ENCODE measurements around the gene MAGI2.

The MAGI2 gene

DNA sequence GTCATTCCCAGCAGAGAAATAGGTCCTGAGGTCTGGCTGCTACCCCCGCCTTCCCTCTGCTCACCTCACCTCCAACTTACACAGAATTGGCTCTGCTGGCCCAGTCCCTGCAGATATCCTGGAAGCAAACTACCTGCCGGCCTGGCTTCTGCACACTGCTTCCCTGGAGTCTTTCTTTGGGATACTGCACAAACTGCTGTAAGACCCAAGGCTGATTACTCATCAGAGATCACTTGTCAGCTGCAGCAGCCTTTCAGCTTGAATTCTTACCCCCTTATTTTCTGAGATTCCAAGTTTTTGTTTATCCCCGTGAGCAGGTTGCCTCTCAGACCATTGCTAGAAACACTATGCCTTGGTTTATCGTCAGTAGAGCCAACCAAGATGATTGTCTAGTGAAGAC, 1228.5 kb downstream of the MAGI2 start:
- Histone ChIP-seq H3K9me3 (ENCODE audit: low read length) (no peaks in the 10 kb centered on the region), H3K36me3 (ENCODE audit: insufficient read depth, low read length) (no peaks in the 10 kb centered on the region), H2AFZ (ENCODE audit: low read depth, low read length) (no peak overlapping the region), H3K27me3 (ENCODE audit: insufficient read depth, low read length) (no peaks in the 10 kb centered on the region), H3K4me3 (ENCODE audit: low read length) (no peak overlapping the region), H3K4me1 (ENCODE audit: insufficient read depth, low read length) (no peaks in the 10 kb centered on the region)

- H3K36me3 ChIP-seq (ENCODE audit: insufficient read depth, low read length), result no peaks in the 10 kb centered on the region
- no peaks in the 10 kb centered on the region for H3K27me3 ChIP-seq (ENCODE audit: insufficient read depth, low read length)
- no peak overlapping the region for H2AFZ ChIP-seq (ENCODE audit: low read depth, low read length)
- no peaks in the 10 kb centered on the region for H3K4me1 ChIP-seq (ENCODE audit: insufficient read depth, low read length)
- no peak overlapping the region for H3K4me3 ChIP-seq (ENCODE audit: low read length)
- no peaks in the 10 kb centered on the region for H3K9me3 ChIP-seq (ENCODE audit: low read length)
Observed at GRCh38 chr7:78223598-78223997, 1229.9 kb downstream of the MAGI2 start.

DNA sequence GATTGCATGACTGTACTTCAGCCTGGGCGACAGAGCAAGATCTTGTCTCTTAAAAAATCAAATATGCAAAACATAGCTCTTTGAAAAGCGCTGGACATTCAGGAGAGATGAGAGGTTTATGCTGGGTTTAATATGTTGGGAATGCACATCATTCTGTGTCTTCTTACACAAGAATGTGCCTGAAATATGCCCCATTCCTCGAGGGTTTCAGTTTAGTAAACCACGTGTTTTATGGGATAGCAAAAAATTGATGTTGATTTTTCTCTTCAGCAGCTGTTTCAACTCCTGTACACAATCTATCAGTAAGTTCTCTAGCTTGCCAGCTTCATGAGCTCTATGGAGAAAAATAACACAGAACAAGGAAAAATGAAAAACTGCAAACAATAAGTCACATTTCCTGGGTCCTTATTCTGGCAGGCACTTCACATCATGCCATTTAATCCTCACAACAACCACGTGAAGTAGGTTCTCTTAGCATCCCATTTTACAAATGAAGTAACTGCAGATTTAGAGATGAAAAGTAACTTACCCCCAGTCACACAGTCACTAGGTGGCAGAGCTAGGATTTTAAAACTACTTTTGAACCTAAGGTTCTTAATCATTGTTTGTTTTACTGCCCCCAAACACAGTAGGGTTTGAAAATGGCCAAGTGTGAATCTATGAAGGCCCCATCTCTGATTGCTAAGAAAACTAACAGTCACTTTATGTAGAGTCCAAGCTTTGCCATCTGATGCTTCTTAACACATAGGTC, 1231.3 kb downstream of the MAGI2 start:
- H3K9me3 ChIP-seq (ENCODE audit: low read length), result no peaks in the 10 kb centered on the region

DNA sequence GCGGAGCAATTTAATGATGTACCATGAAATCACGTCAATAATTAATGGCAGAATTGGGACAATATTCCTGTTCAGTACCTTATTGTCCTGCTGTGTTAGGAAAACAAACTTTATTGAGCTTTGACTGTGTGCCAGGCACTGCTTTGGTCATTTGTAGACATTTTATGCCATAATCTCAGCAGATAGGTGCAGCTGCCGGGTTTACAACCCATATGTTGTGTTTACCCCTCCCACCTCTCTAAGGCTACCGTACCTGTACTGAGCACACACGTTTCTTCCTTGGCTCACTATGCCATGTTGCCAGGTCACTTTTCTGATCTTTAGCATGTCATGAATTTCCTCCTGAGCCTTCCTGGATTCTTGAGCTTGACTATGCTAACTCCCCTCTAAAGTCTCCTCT, 1232.7 kb downstream of the MAGI2 start:
- H2AFZ ChIP-seq (ENCODE audit: low read depth, low read length), result no peak overlapping the region
- H3K36me3 ChIP-seq (ENCODE audit: insufficient read depth, low read length), result no peaks in the 10 kb centered on the region
- H3K27me3 ChIP-seq (ENCODE audit: insufficient read depth, low read length), result no peaks in the 10 kb centered on the region

More for the DNA sequence above, 1231.3 kb downstream of the MAGI2 start:
- Histone ChIP-seq H3K27me3 (ENCODE audit: insufficient read depth, low read length) (no peaks in the 10 kb centered on the region), H3K36me3 (ENCODE audit: insufficient read depth, low read length) (no peaks in the 10 kb centered on the region), H2AFZ (ENCODE audit: low read depth, low read length) (no peak overlapping the region), H3K4me1 (ENCODE audit: insufficient read depth, low read length) (no peaks in the 10 kb centered on the region), H3K4me3 (ENCODE audit: low read length) (no peak overlapping the region)

GRCh38 chr7:78218876-78219275, 1234.6 kb downstream of the MAGI2 start:
- H3K36me3 ChIP-seq (ENCODE audit: insufficient read depth, low read length), result no peaks in the 10 kb centered on the region
- H3K27me3 ChIP-seq (ENCODE audit: insufficient read depth, low read length), result no peaks in the 10 kb centered on the region
- no peaks in the 10 kb centered on the region for H3K4me1 ChIP-seq (ENCODE audit: insufficient read depth, low read length)
- H3K9me3 ChIP-seq (ENCODE audit: low read length), result no peaks in the 10 kb centered on the region
- no peak overlapping the region for H2AFZ ChIP-seq (ENCODE audit: low read depth, low read length)
- H3K4me3 ChIP-seq (ENCODE audit: low read length), result no peak overlapping the region

More for the DNA sequence above, 1232.7 kb downstream of the MAGI2 start:
- H3K4me1 ChIP-seq (ENCODE audit: insufficient read depth, low read length), result no peaks in the 10 kb centered on the region
- H3K4me3 ChIP-seq (ENCODE audit: low read length), result no peak overlapping the region
- H3K9me3 ChIP-seq (ENCODE audit: low read length), result no peaks in the 10 kb centered on the region

- no peaks in the 10 kb centered on the region for H3K9me3 ChIP-seq (ENCODE audit: low read length)
- no peaks in the 10 kb centered on the region for H3K27me3 ChIP-seq (ENCODE audit: insufficient read depth, low read length)
- H2AFZ ChIP-seq (ENCODE audit: low read depth, low read length), result no peak overlapping the region
- no peak overlapping the region for H3K4me3 ChIP-seq (ENCODE audit: low read length)
- H3K4me1 ChIP-seq (ENCODE audit: insufficient read depth, low read length), result no peaks in the 10 kb centered on the region
- H3K36me3 ChIP-seq (ENCODE audit: insufficient read depth, low read length), result no peaks in the 10 kb centered on the region
Observed at GRCh38 chr7:78218051-78218450, 1235.4 kb downstream of the MAGI2 start.

DNA sequence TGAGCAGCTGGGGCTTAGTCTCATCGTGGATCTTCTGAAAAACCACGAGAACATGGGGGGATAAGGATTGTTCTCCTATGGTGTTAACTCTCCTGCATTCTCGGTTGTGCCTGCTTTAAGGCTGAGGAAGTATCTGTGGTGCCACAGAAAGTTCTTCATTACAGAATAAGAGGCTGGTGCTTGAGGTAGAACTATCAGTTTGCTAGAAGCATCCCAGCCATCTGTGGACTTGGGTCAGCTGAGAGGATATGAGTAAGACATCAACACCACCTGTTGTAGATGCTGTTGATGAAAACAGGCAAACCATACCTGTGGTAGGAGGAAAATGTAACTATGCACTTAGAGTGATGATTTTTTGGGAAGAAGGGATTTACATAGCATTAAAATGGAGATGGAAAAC, 1238.3 kb downstream of the MAGI2 start:
- Histone ChIP-seq H2AFZ (ENCODE audit: low read depth, low read length) (no peak overlapping the region), H3K4me3 (ENCODE audit: low read length) (no peak overlapping the region), H3K9me3 (ENCODE audit: low read length) (no peaks in the 10 kb centered on the region), H3K4me1 (ENCODE audit: insufficient read depth, low read length) (no peaks in the 10 kb centered on the region), H3K27me3 (ENCODE audit: insufficient read depth, low read length) (no peaks in the 10 kb centered on the region), H3K36me3 (ENCODE audit: insufficient read depth, low read length) (no peaks in the 10 kb centered on the region)

- Histone ChIP-seq H2AFZ (ENCODE audit: low read depth, low read length) (no peak overlapping the region), H3K4me3 (ENCODE audit: low read length) (no peak overlapping the region), H3K9me3 (ENCODE audit: low read length) (no peaks in the 10 kb centered on the region), H3K4me1 (ENCODE audit: insufficient read depth, low read length) (no peaks in the 10 kb centered on the region), H3K36me3 (ENCODE audit: insufficient read depth, low read length) (no peaks in the 10 kb centered on the region), H3K27me3 (ENCODE audit: insufficient read depth, low read length) (no peaks in the 10 kb centered on the region)
Observed at GRCh38 chr7:78213402-78213801, 1240.1 kb downstream of the MAGI2 start.

- no peaks in the 10 kb centered on the region for H3K9me3 ChIP-seq (ENCODE audit: low read length)
- no peak overlapping the region for H2AFZ ChIP-seq (ENCODE audit: low read depth, low read length)
- peaks cover 1% of the 10 kb centered on the region for H3K4me1 ChIP-seq (ENCODE audit: insufficient read depth, low read length)
Observed at GRCh38 chr7:78212476-78213060, 1240.9 kb downstream of the MAGI2 start.

GRCh38 chr7:78207269-78207668, 1246.2 kb downstream of the MAGI2 start:
- H3K27me3 ChIP-seq (ENCODE audit: insufficient read depth, low read length), result no peaks in the 10 kb centered on the region
- no peaks in the 10 kb centered on the region for H3K9me3 ChIP-seq (ENCODE audit: low read length)
- H3K4me1 ChIP-seq (ENCODE audit: insufficient read depth, low read length), result peaks cover 12% of the 10 kb centered on the region
- H3K36me3 ChIP-seq (ENCODE audit: insufficient read depth, low read length), result no peaks in the 10 kb centered on the region
- H2AFZ ChIP-seq (ENCODE audit: low read depth, low read length), result no peak overlapping the region
- H3K4me3 ChIP-seq (ENCODE audit: low read length), result no peak overlapping the region

More at GRCh38 chr7:78212476-78213060, 1240.9 kb downstream of the MAGI2 start:
- Histone ChIP-seq H3K36me3 (ENCODE audit: insufficient read depth, low read length) (no peaks in the 10 kb centered on the region), H3K27me3 (ENCODE audit: insufficient read depth, low read length) (no peaks in the 10 kb centered on the region), H3K4me3 (ENCODE audit: low read length) (no peak overlapping the region)

DNA sequence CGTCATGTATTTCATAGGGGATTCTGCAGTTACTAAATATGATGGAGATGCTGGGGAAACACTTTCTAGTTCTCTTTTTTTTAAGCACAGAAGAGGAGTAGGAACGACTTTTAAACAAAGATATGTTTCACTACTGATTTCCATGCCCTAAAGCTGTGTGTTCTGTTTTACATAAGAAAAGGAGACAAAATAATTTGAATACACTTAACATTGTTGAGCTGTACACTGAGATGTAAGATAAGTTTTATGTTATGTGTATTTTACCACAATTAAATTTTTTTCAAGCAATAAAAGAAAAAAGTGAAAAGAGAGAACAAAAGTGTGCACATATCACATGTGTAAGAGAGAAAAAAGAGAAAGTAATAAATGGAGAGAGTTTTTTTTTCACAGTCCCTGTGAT, 1246.7 kb downstream of the MAGI2 start:
- no peaks in the 10 kb centered on the region for H3K9me3 ChIP-seq (ENCODE audit: low read length)
- no peak overlapping the region for H2AFZ ChIP-seq (ENCODE audit: low read depth, low read length)
- peaks cover 12% of the 10 kb centered on the region for H3K4me1 ChIP-seq (ENCODE audit: insufficient read depth, low read length)
- no peaks in the 10 kb centered on the region for H3K27me3 ChIP-seq (ENCODE audit: insufficient read depth, low read length)
- no peak overlapping the region for H3K4me3 ChIP-seq (ENCODE audit: low read length)
- no peaks in the 10 kb centered on the region for H3K36me3 ChIP-seq (ENCODE audit: insufficient read depth, low read length)

- Histone ChIP-seq H3K36me3 (ENCODE audit: insufficient read depth, low read length) (no peaks in the 10 kb centered on the region), H3K9me3 (ENCODE audit: low read length) (no peaks in the 10 kb centered on the region), H3K4me1 (ENCODE audit: insufficient read depth, low read length) (peaks cover 12% of the 10 kb centered on the region), H2AFZ (ENCODE audit: low read depth, low read length) (no peak overlapping the region), H3K27me3 (ENCODE audit: insufficient read depth, low read length) (no peaks in the 10 kb centered on the region), H3K4me3 (ENCODE audit: low read length) (no peak overlapping the region)
Observed at GRCh38 chr7:78203042-78203720, 1250.3 kb downstream of the MAGI2 start.

DNA sequence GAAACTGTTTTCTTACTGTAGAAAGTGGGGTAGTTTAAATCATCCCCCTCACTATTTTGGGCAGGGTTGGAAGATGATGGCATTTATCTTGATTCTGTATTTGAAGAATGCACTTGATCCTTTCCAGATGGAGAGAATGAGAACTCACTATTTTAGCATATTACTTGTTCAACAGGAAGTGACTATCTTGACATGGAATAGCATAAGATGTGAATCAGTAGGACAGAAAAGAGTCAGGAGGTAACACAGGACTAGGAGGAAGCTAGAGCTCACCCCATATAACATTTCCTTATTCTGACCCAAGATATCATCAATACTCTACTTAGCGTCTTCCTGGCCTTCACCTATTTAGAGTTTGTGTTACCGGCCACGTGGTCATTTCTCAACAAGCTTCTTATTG, 1254.7 kb downstream of the MAGI2 start:
- H3K27me3 ChIP-seq (ENCODE audit: insufficient read depth, low read length), result no peaks in the 10 kb centered on the region
- no peak overlapping the region for H3K4me3 ChIP-seq (ENCODE audit: low read length)
- H3K9me3 ChIP-seq (ENCODE audit: low read length), result no peaks in the 10 kb centered on the region
- H3K4me1 ChIP-seq (ENCODE audit: insufficient read depth, low read length), result no peaks in the 10 kb centered on the region
- no peaks in the 10 kb centered on the region for H3K36me3 ChIP-seq (ENCODE audit: insufficient read depth, low read length)
- H2AFZ ChIP-seq (ENCODE audit: low read depth, low read length), result no peak overlapping the region
